Measurements from ENCODE around the gene RPRD1B. TPM values are rescaled to one million over a fixed set of nuclear protein-coding genes. Genes with fewer than 3 reads are reported as not detected.

Gene RPRD1B
- total and polyA plus RNA-seq, 2 donors (not counting 3 experiments of a cell fraction or from before 2014, with no cell fraction given): 13.0 to 29.3 TPM

GRCh38 chr20:38055848-38056247 lies 22.3 kb downstream of the RPRD1B start:
- TF ChIP-seq POLR2A (IDR thresholded peaks at IDR 0.05; ENCODE audit: low read depth, low read length) (no peak), JUN (IDR thresholded peaks at IDR 0.05; ENCODE audit: borderline replicate concordance, insufficient read depth, insufficient read length, low read depth) (no peak), MAX (IDR thresholded peaks at IDR 0.05; ENCODE audit: insufficient read depth, insufficient read length) (no peak), GATA2 (IDR thresholded peaks at IDR 0.05; ENCODE audit: insufficient read depth, insufficient read length, low read depth, low read length) (no peak), POLR2AphosphoS5 (IDR thresholded peaks at IDR 0.05; ENCODE audit: insufficient read depth, low read depth, low read length) (no peak), EZH2 (IDR thresholded peaks at IDR 0.05; ENCODE audit: borderline replicate concordance, low read depth, low read length, severe bottlenecking) (no peak), MYC (IDR thresholded peaks at IDR 0.05; ENCODE audit: low read depth, low read length) (no peak)
- TF ChIP-seq, protein P1, sequence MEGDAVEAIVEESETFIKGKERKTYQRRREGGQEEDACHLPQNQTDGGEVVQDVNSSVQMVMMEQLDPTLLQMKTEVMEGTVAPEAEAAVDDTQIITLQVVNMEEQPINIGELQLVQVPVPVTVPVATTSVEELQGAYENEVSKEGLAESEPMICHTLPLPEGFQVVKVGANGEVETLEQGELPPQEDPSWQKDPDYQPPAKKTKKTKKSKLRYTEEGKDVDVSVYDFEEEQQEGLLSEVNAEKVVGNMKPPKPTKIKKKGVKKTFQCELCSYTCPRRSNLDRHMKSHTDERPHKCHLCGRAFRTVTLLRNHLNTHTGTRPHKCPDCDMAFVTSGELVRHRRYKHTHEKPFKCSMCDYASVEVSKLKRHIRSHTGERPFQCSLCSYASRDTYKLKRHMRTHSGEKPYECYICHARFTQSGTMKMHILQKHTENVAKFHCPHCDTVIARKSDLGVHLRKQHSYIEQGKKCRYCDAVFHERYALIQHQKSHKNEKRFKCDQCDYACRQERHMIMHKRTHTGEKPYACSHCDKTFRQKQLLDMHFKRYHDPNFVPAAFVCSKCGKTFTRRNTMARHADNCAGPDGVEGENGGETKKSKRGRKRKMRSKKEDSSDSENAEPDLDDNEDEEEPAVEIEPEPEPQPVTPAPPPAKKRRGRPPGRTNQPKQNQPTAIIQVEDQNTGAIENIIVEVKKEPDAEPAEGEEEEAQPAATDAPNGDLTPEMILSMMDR (IDR thresholded peaks at IDR 0.05; ENCODE audit: extremely low read depth in 1 of 2, insufficient read depth in 1 of 2, low read depth in 1 of 2, low read length in 2 of 2): no peak
- Histone ChIP-seq H2AFZ (ENCODE audit: low read depth, low read length) (no peak overlapping the region), H3K27ac (ENCODE audit: insufficient read depth, low read depth, low read length) (no peak overlapping the region), H3K4me3 (replicated peaks in 1 of 3; ENCODE audit: insufficient read depth in 1 of 3, low read depth in 1 of 3, low read length in 3 of 3) (no peak overlapping the region), H3K36me3 (ENCODE audit: control insufficient read depth in 2 of 2, extremely low read depth in 1 of 2, insufficient read depth in 2 of 2, low read length in 2 of 2) (peaks cover 3 to 6% of the 10 kb centered on the region in 2 experiments), H3K9me1 (replicated peaks; ENCODE audit: control insufficient read depth, extremely low read depth, insufficient read depth, low read length) (no peaks in the 10 kb centered on the region), H3K9me3 (replicated peaks; ENCODE audit: control insufficient read depth, insufficient read depth, low read length) (no peaks in the 10 kb centered on the region), H3K9ac (replicated peaks; ENCODE audit: extremely low read depth, insufficient read depth, low read length) (no peak overlapping the region), H3K4me2 (ENCODE audit: insufficient read depth, low read length) (no peak overlapping the region), H3K79me2 (ENCODE audit: control insufficient read depth, insufficient read depth, low read length) (peaks cover 37% of the 10 kb centered on the region), H4K20me1 (replicated peaks; ENCODE audit: control insufficient read depth, extremely low read depth, insufficient read depth, low read length) (no peaks in the 10 kb centered on the region), H3K27me3 (ENCODE audit: control insufficient read depth in 2 of 2, insufficient read depth in 2 of 2, low read length in 2 of 2) (no peaks in the 10 kb centered on the region), H3K4me1 (ENCODE audit: control insufficient read depth, extremely low read depth, insufficient read depth, low read length) (peaks cover 22% of the 10 kb centered on the region)
- no TSS peak for BruUV-seq (replicated peaks)
- dilution Hi-C loops (cut with MboI; ENCODE audit: extremely low pct_ligation_motif_present, low sequenced_read_pairs) (no loop called here), intact Hi-C loops (cut with micrococcal nuclease) (loop anchor here (2.0 to 10.0 kb wide), 4 partner anchors 96 to 351 kb away; partner anchors contain the start of gene VSTM2L)
- ChIA-PET CTCF (interaction anchor here (0.8 to 5.9 kb wide), 3 partner anchors 17 to 165 kb away, joined by 3 to 130 read pairs (median 4); no protein-coding TSS in a partner anchor), POLR2A (no interaction called here)
- DNase-seq (ENCODE audit: low read depth, low spot score): no peak
- FAIRE-seq: no peak
